Body of pancreas (tissue), 4 donors: ENCODE measurements around the gene ZNF519. TPM values are rescaled to one million over a fixed set of nuclear protein-coding genes. Genes with fewer than 3 reads are reported as not detected.
"Not testable (repeated sequence)": the region's sequence is repeated elsewhere in the genome, so short reads cannot be mapped to it uniquely, and the experiment has no call there.

Source experiments
- ATAC-seq: fragments of 150-250 bp; one replicate; pipeline ENCODE4 v1.9.1; 2016
- DNase-seq, 4 donors: peaks; one replicate each; pipeline ENCODE4 v3.0.0-alpha.2; 2019
- H3K27ac ChIP-seq, 4 donors: fragments of 200-600 bp; sonication (generic); 1 replicate in 3 of 4; 2 replicates in 1 of 4; pipeline versions ENCODE4 v1.5.1 to v1.6.1; 2016 to 2019; ENCODE audit warnings: mild to moderate bottlenecking in 1 of 4, mixed read lengths in 1 of 4, moderate library complexity in 1 of 4
- H3K27me3 ChIP-seq, 2 donors: fragments of 200-600 bp; sonication (generic); one replicate each; pipeline ENCODE4 v1.6.0; 2016; ENCODE audit warnings: mild to moderate bottlenecking in 1 of 2
- H3K36me3 ChIP-seq, 2 donors: fragments of 200-600 bp; sonication (generic); replicated peaks in 1 of 2; 2 replicates each; pipeline ENCODE4 v1.5.1; 2016; ENCODE audit warnings: low read depth in 2 of 2; ENCODE audit not compliant: insufficient read depth in 1 of 2
- H3K4me1 ChIP-seq: fragments of 200-600 bp; sonication (generic); one replicate; pipeline ENCODE4 v1.6.0; 2016
- H3K4me3 ChIP-seq, 2 donors: fragments of 200-600 bp; sonication (generic); 1 replicate in 1 of 2; 2 replicates in 1 of 2; pipeline ENCODE4 v1.5.1; 2016 to 2019
- H3K9me3 ChIP-seq, 3 donors: fragments of 200-600 bp; sonication (generic); 1 replicate in 2 of 3; 2 replicates in 1 of 3; pipeline ENCODE4 v1.5.1; 2016
- WGBS, 2 donors: methylation state at CpG; one replicate each; pipeline ENCODE4 v1.1.5; 2017; 5-methylcytosine and 5-hydroxymethylcytosine counted together
- intact Hi-C: fragments of 100-400 bp; cut with DNase I; formaldehyde crosslinking; loops from one replicate; pipeline ENCODE4 v1.15.1; 2023
- total RNA-seq, 2 donors: library from RNA; depleted of rRNA; stranded (reverse); fragments of >200 nt; gene quantifications; one replicate each; pipeline ENCODE4 v1.1.0, GENCODE V29; 2016

Gene ZNF519
- total RNA-seq, 2 donors from 2014 or later = 3.9 to 14.5 TPM

DNA sequence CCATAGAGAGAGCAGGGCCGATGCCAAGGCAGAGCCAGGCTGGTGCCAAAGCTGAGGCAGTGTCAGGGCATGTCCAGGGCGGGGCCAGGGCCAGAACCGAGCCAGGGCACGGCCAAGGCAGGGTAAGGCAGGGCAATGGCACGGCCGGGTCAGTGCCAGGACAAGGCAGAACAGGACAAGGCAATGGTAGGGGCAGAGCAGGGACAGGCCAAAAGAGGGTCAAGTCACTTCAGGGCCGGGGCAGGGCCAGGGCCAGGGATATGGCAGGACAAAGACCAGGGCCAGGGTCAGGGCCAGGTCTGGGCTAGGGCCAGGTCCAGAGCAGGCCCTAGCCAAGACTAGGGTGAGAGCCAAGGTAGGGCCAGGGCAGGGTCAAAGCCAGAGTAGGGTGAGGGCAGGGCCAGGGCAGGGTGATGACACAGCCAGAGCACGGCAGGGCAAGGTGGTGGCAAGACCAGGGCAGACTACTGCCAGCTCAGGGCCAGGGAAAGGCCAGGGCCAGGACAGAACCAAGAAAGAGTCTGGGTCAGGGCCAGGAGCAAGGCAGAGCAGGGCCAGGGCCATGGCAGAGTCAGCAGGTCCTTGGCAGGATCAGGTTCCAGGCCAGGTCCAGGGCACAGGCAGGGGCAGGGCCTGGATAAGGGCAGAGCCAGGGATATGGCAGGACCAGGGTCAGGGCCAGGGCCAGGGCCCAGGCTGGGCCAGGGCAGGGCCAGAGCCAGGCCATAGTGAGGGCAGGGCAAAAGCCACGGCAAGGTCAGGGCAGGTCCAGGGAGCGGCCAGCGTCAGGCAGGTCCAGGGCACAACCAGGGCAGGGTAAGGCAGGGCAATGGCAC, 41.1 kb upstream of the ZNF519 start:
- H3K36me3 ChIP-seq, H3K9me3 ChIP-seq, H3K4me1 ChIP-seq, H3K27ac ChIP-seq, H3K4me3 ChIP-seq, intact Hi-C loops, DNase-seq, H3K27me3 ChIP-seq, ATAC-seq: not testable (repeated sequence)
- 70 to 76% methylated on average over 10 to 11 of the region's 11 CpGs for WGBS, 2 donors

GRCh38 chr18:14172142-14173115, 40.2 kb upstream of the ZNF519 start:
- H3K36me3 ChIP-seq, ATAC-seq, H3K27me3 ChIP-seq, H3K4me1 ChIP-seq, H3K4me3 ChIP-seq, H3K27ac ChIP-seq, intact Hi-C loops, H3K9me3 ChIP-seq: not testable (repeated sequence)
- WGBS, 2 donors = 71 to 75% methylated on average over 5 to 6 of the region's 6 CpGs
- peak in 1 of 4 donors; percentile 4 for DNase-seq

DNA sequence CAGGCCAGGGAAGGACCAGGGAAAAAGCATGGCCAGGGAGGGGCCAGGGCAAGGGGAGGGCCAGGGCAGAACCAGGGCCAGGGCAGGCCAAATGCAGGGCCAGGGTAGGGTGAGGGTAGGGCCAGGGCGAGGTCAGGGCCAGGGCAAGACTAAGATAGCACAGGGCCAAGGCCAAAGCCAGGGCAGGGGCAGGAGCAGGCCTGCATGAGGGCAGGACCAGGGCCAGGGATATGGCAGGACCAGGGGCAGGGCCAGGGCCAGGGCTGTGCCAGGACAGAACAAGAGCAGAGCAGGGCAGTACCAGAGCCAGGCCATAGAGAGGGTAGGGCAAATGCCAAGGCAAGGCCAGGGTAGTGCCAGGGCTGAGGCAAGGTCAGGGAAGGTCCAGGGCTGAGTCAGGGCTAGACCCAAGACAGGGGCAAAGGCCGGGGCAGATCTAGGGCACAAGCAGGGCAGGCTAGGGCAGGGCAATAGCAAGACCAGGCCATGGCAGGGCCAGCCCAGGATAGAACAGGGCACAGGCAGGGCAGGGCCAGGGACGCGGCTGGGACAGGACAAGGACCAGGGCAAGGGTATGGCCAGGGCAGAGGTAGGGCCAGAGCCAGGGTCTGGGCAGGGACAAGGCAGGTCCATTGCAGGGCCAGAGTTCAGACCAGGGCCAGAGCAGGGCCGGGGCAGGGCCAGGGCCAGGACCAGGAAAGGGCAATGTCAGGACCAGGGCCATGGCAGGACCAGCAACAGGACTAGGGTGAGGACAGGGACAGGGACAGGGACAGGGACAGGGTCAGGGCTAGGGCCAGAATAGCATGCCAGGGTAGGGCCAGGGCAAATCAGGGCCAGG, 39.3 kb upstream of the ZNF519 start:
- H3K4me3 ChIP-seq, H3K36me3 ChIP-seq, H3K4me1 ChIP-seq, H3K9me3 ChIP-seq, intact Hi-C loops, H3K27ac ChIP-seq, H3K27me3 ChIP-seq, DNase-seq, ATAC-seq: not testable (repeated sequence)
- 77 to 88% methylated on average over 4 to 5 of the region's 5 CpGs for WGBS, 2 donors

DNA sequence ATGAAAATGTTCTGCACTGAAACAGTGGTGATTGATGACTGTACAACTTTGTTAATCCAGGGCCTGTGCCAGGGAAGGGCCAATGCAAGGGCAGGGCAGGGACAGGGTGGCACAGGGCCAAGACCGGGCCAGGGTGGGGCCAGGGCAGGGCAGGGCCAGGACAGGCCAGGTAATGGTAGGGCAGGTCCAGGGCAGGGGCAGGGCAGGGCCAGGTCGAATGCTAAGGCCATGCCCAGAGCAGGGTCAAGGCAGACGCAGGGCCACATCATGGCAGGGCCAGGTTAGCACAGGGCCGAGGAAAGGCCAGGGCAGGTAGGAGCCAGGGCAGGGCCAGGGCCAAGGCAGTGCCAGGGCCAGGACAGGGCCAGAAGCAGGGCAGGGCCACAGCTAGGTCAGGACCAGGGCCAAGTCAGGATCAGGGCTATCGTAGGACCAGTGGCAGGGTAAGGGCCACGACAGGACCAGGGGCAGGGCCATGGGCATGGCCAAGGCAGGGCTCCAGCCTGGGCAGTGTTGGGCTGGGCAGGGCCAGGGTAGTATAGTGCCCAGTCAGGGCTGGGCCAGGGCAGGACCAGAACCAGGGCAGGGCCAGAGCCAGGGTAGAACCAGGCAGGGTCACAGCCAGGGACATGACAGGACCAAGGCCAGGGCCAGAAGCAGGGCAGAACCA, 38.3 kb upstream of the ZNF519 start:
- ATAC-seq, H3K4me1 ChIP-seq, H3K36me3 ChIP-seq, H3K9me3 ChIP-seq, H3K27ac ChIP-seq, H3K27me3 ChIP-seq, H3K4me3 ChIP-seq, intact Hi-C loops: not testable (repeated sequence)
- DNase-seq = peak in 1 of 4 donors; percentile 4
- 65 to 68% methylated on average over 5 of the region's 6 CpGs for WGBS, 2 donors

GRCh38 chr18:14162915-14163314, 30.7 kb upstream of the ZNF519 start:
- H3K4me3 ChIP-seq, H3K27ac ChIP-seq, H3K36me3 ChIP-seq, H3K4me1 ChIP-seq, H3K27me3 ChIP-seq, ATAC-seq, DNase-seq, intact Hi-C loops, H3K9me3 ChIP-seq: not testable (repeated sequence)
- WGBS, 2 donors = 31 to 52% methylated on average over 8 of the region's 8 CpGs

GRCh38 chr18:14151564-14152113, 19.4 kb upstream of the ZNF519 start:
- H3K9me3 ChIP-seq, H3K27me3 ChIP-seq, DNase-seq, ATAC-seq, H3K4me1 ChIP-seq, H3K4me3 ChIP-seq, H3K36me3 ChIP-seq, intact Hi-C loops, H3K27ac ChIP-seq: not testable (repeated sequence)
- WGBS, 2 donors = 62 to 66% methylated on average over 6 to 8 of the region's 8 CpGs

DNA sequence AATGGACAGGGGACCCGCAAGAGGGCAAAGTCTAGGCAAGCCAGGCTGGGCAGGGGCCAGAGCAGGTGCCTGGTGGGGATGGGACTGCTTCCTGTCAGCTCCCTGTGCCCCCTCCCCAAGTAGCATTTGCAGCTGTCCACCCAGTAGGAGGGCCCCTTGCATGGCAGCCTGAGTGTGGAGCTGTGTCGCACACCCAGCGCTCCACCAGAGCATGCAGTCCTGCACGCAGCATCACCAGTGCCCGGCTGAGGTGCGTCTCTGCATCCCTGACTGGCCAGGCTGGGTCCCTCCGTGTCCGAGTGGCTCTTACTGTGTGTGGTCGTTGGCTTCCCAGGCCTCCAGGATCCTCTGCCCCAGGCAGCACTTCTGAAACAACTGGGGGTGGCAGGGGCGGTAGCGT, 18.5 kb upstream of the ZNF519 start:
- ATAC-seq, H3K36me3 ChIP-seq, H3K4me1 ChIP-seq, DNase-seq, H3K4me3 ChIP-seq, H3K9me3 ChIP-seq, H3K27me3 ChIP-seq, intact Hi-C loops, H3K27ac ChIP-seq: not testable (repeated sequence)
- 77 to 80% methylated on average over 1 to 11 of the region's 11 CpGs for whole genome bisulfite sequencing, 2 donors

DNA sequence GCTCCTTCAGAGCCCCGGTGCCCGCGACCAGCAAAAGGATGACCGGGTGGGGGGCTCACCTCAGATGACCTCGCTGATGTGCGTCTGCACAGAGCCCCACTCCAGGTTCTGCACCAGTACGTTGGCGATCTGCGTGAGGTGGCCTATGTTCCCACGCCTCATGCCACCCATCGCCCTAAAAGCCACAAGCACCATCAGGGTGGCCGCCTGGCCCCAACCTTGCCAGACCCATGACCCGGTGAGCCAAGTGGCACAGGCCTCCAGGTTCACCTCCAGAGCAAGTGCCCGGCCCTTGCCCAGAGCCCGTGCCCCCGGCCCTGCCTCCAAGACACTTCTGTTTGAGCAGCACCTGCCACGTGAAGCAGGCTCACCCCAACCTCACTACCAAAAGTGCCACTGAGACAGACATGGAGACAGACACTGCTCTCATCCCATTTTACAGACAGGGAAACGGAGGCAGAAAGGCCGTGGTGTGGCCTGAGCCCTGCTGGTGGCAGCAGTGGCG, 17.7 kb upstream of the ZNF519 start:
- DNase-seq, H3K4me1 ChIP-seq, ATAC-seq, H3K9me3 ChIP-seq, H3K36me3 ChIP-seq, H3K27ac ChIP-seq, H3K4me3 ChIP-seq, intact Hi-C loops, H3K27me3 ChIP-seq: not testable (repeated sequence)
- 80% methylated on average over 18 of the region's 20 CpGs; no CpG with 5 or more reads in 1 of the 2 donors for WGBS, 2 donors

- H3K27ac ChIP-seq, H3K4me1 ChIP-seq, H3K9me3 ChIP-seq, intact Hi-C loops, H3K27me3 ChIP-seq, ATAC-seq, H3K4me3 ChIP-seq, DNase-seq, H3K36me3 ChIP-seq: not testable (repeated sequence)
- 58 to 61% methylated on average over 4 to 9 of the region's 9 CpGs for WGBS, 2 donors
Observed at GRCh38 chr18:14149121-14149850, 17.1 kb upstream of the ZNF519 start.
